ENCODE data around the gene LINC00237. TPM values are rescaled to one million over a fixed set of nuclear protein-coding genes. Genes with fewer than 3 reads are reported as not detected.

LINC00237 gene
- total RNA-seq, 4 donors from 2014 or later = 0.32 TPM; not detected in 3

DNA sequence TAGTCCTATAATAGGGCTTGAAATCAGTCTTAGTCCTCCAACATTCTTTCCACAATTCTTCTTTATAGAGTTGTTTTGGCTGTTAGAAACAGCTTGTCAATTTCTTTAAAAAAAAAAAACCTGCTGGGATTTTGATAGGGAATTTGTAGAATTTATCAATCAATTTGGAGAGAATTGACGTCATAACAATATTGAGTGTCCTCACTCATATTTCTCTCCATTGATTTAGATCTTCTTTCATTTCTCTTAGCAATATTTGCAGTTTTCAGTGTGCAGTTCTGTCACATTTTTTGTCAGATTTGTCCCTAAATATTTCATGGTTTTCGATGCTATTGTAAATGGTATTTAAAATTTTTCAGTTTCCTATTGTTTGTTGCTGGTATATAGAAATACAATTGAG, 5.3 kb upstream of the LINC00237 start:
- intact Hi-C loops (cut with DNase I; ENCODE audit: low total_unique reads) = no loop called here
- WGBS, 2 donors = 86 to 88% methylated on average over 2 of the region's 2 CpGs
- no peak overlapping the region for H3K4me3 ChIP-seq (ENCODE audit: low read depth, poor library complexity, severe bottlenecking)
- no peak for TF ChIP-seq POLR2A (IDR thresholded peaks at IDR 0.05)
- TF ChIP-seq, protein P1, sequence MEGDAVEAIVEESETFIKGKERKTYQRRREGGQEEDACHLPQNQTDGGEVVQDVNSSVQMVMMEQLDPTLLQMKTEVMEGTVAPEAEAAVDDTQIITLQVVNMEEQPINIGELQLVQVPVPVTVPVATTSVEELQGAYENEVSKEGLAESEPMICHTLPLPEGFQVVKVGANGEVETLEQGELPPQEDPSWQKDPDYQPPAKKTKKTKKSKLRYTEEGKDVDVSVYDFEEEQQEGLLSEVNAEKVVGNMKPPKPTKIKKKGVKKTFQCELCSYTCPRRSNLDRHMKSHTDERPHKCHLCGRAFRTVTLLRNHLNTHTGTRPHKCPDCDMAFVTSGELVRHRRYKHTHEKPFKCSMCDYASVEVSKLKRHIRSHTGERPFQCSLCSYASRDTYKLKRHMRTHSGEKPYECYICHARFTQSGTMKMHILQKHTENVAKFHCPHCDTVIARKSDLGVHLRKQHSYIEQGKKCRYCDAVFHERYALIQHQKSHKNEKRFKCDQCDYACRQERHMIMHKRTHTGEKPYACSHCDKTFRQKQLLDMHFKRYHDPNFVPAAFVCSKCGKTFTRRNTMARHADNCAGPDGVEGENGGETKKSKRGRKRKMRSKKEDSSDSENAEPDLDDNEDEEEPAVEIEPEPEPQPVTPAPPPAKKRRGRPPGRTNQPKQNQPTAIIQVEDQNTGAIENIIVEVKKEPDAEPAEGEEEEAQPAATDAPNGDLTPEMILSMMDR (IDR thresholded peaks at IDR 0.05) = no peak
- no peak for DNase-seq (ENCODE audit: low spot score in 2 of 2)

DNA sequence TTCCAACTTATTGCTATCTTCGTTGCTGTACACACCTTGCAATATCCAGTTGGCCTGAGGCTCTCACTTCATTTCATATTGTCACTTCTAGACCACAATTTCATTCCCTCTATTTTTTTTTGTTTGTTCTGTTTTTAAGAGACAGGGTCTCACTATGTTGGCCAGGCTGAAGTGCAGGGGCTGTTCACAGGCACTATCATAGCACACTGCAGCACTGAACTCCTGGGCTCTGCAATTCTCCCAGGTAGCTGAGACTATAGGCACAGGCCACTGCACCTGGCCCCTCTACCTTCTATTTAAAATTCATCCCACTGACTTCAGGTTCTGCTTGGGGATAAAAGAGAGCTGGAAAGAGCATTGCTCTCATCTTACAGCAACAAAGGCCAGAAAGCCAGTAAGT, 4.7 kb upstream of the LINC00237 start:
- 74 to 90% methylated on average over 1 of the region's 1 CpG for WGBS, 2 donors
- intact Hi-C loops (cut with DNase I; ENCODE audit: low total_unique reads) = no loop called here
- TF ChIP-seq, protein P1 (IDR thresholded peaks at IDR 0.05) = no peak
- no peak for TF ChIP-seq POLR2A (IDR thresholded peaks at IDR 0.05)
- H3K4me3 ChIP-seq (ENCODE audit: low read depth, poor library complexity, severe bottlenecking) = no peak overlapping the region
- DNase-seq (ENCODE audit: low spot score in 2 of 2) = no peak

DNA sequence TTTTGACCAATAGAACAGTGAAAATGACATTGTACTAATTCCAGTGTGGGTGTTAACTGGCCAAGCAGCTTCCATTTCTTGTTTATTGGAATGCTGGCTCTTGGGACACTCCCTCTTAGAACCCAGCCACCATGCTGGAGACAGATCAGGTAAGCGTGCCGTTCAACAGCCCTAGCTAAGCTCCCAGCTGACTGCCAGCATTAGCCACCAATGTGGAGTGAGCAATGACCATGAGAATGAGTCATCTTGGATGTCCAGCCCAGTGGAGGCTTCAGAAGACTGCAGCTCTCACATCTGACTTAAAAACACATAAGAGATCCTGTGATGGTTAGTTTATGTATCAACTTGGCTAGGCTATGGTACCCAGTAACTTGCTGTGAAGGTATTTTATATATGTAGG, 3.0 kb upstream of the LINC00237 start:
- TF ChIP-seq POLR2A (IDR thresholded peaks at IDR 0.05) = no peak
- TF ChIP-seq, protein P1 (IDR thresholded peaks at IDR 0.05) = no peak
- intact Hi-C loops (cut with DNase I; ENCODE audit: low total_unique reads) = no loop called here
- H3K4me3 ChIP-seq (ENCODE audit: low read depth, poor library complexity, severe bottlenecking) = no peak overlapping the region
- DNase-seq (ENCODE audit: low spot score in 2 of 2) = no peak
- WGBS, 2 donors = 83 to 90% methylated on average over 2 of the region's 2 CpGs

DNA sequence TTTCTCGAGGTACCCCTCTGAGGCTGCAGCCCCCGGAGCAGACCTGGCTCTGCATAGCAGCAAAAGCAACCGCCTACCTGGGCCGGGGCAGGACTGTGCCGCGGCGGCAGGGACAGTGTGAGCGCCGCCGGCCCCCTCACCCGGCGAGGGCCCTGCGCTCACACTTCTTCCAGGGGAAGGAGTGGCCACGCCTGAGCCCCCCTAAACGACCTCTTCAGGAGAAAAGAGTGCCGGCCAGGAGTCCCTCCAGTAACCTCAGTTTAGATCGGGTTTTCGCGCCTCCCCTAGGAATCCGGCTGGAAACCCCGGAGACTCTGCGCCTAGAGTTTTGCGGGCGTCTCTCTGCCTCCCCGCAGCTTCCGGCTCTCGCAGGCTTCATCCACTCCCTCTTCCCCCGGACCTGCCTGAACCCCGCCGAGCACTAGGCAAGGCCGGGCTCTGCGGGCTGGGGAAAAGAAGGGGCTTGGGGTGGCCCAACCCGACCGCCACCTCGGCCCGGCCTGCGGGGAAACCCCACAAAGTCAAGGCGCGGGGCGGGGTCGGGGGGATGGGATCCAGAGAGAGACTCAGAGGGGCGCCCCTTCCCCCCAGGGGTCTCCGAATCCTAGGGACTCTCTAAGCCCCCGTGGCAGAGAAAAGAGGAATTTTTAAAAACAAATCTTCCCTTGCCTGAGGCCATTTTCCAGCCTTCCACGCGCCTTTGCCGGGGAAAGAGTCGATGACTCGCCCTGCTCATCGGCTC, 558 bp downstream of the LINC00237 start:
- DNase-seq (ENCODE audit: low spot score in 2 of 2) = no peak
- intact Hi-C loops (cut with DNase I; ENCODE audit: low total_unique reads) = no loop called here
- WGBS, 2 donors = 1 to 3% methylated on average over 33 to 37 of the region's 50 CpGs
- TF ChIP-seq, protein P1 (IDR thresholded peaks at IDR 0.05) = no peak
- no peak for TF ChIP-seq POLR2A (IDR thresholded peaks at IDR 0.05)
- H3K4me3 ChIP-seq (ENCODE audit: low read depth, poor library complexity, severe bottlenecking) = peak overlapping the region; percentile 1

DNA sequence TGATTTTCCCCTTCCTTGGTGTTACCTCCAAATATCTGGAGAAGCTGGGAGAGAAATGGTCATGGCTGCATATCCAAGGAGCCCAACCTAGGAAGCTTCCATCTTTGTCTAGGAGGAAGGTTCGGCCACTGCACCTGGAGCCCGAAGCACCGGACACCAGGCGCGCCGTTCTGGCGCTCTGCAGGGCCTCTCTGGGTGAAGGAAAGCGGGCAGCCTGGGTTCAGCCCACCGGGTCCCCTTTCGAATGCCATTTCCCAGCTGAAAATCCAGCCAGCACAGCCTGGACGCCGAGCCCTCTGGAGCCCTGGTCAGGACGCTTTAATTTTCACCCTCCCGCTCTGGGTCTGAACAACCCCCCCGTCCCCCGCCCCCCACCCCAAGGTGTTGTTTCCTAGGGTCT, 1.2 kb downstream of the LINC00237 start:
- intact Hi-C loops (cut with DNase I; ENCODE audit: low total_unique reads) = no loop called here
- WGBS, 2 donors = 22 to 40% methylated on average over 15 to 16 of the region's 16 CpGs
- DNase-seq (ENCODE audit: low spot score in 2 of 2) = no peak
- no peak overlapping the region for H3K4me3 ChIP-seq (ENCODE audit: low read depth, poor library complexity, severe bottlenecking)
- TF ChIP-seq, protein P1 (IDR thresholded peaks at IDR 0.05) = no peak
- no peak for TF ChIP-seq POLR2A (IDR thresholded peaks at IDR 0.05)

DNA sequence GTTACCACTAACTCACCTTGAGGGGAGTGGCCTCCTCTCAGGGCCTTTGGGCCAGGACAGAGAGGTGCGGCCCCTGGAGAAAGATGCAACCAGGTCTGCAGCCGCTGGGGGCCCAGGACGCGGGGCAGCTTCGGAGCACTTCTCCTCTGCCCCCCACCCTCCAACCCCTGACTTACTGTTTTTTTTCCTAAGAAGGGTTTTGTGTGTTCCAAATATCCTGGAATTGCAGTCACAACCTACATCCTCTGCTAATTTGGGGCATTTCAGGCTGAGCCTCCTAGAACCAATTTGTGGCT, 1.7 kb downstream of the LINC00237 start:
- WGBS, 2 donors = 42 to 47% methylated on average over 5 of the region's 5 CpGs
- H3K4me3 ChIP-seq (ENCODE audit: low read depth, poor library complexity, severe bottlenecking) = no peak overlapping the region
- no peak for DNase-seq (ENCODE audit: low spot score in 2 of 2)
- TF ChIP-seq, protein P1 (IDR thresholded peaks at IDR 0.05) = no peak
- no peak for TF ChIP-seq POLR2A (IDR thresholded peaks at IDR 0.05)
- intact Hi-C loops (cut with DNase I; ENCODE audit: low total_unique reads) = no loop called here

Data from lower leg skin (tissue), 4 donors.